ENCODE results near the gene PRM3. TPM values are rescaled to one million over a fixed set of nuclear protein-coding genes. Genes with fewer than 3 reads are reported as not detected.

PRM3 gene
- polyA plus RNA-seq, 1 donor from 2014 or later, result not detected

- TF ChIP-seq REST (IDR thresholded peaks at IDR 0.05; ENCODE audit: borderline replicate concordance) (no peak), MXI1 (conservative IDR thresholded peaks at IDR 0.05; ENCODE audit: poor library complexity, severe bottlenecking) (no peak), SMC3 (conservative IDR thresholded peaks at IDR 0.05; ENCODE audit: poor library complexity) (no peak), RAD21 (conservative IDR thresholded peaks at IDR 0.05) (no peak), TAF1 (IDR thresholded peaks at IDR 0.05; ENCODE audit: low read depth) (no peak), POLR2AphosphoS5 (IDR thresholded peaks at IDR 0.05) (no peak), EZH2 (IDR thresholded peaks at IDR 0.05; ENCODE audit: borderline replicate concordance, insufficient read depth, low read length, poor library complexity, severe bottlenecking) (no peak), EP300 (conservative IDR thresholded peaks at IDR 0.05; ENCODE audit: poor library complexity, severe bottlenecking) (no peak)
- TF ChIP-seq, protein P1, sequence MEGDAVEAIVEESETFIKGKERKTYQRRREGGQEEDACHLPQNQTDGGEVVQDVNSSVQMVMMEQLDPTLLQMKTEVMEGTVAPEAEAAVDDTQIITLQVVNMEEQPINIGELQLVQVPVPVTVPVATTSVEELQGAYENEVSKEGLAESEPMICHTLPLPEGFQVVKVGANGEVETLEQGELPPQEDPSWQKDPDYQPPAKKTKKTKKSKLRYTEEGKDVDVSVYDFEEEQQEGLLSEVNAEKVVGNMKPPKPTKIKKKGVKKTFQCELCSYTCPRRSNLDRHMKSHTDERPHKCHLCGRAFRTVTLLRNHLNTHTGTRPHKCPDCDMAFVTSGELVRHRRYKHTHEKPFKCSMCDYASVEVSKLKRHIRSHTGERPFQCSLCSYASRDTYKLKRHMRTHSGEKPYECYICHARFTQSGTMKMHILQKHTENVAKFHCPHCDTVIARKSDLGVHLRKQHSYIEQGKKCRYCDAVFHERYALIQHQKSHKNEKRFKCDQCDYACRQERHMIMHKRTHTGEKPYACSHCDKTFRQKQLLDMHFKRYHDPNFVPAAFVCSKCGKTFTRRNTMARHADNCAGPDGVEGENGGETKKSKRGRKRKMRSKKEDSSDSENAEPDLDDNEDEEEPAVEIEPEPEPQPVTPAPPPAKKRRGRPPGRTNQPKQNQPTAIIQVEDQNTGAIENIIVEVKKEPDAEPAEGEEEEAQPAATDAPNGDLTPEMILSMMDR (IDR thresholded peaks at IDR 0.05; ENCODE audit: poor library complexity, severe bottlenecking), result no peak
- no peaks in the 10 kb centered on the region for H3F3A ChIP-seq (ENCODE audit: insufficient read depth, low read length, poor library complexity, severe bottlenecking)
- no peak overlapping the region for H3K4me2 ChIP-seq (ENCODE audit: low read length)
- no peaks in the 10 kb centered on the region for H3K9me2 ChIP-seq (ENCODE audit: insufficient read depth, low read length)
- no peak overlapping the region for H3K4me3 ChIP-seq (ENCODE audit: low read length)
- H3K27me3 ChIP-seq (ENCODE audit: insufficient read depth, low read depth, low read length), result peaks cover 10% of the 10 kb centered on the region
- H3K79me2 ChIP-seq (replicated peaks; ENCODE audit: insufficient read depth, low read length), result no peaks in the 10 kb centered on the region
- H4K20me1 ChIP-seq (ENCODE audit: insufficient read depth), result no peaks in the 10 kb centered on the region
- no peak overlapping the region for H3K27ac ChIP-seq (ENCODE audit: low read length)
- H3K9me3 ChIP-seq (ENCODE audit: low read length), result no peaks in the 10 kb centered on the region
- no peaks in the 10 kb centered on the region for H3K36me3 ChIP-seq (ENCODE audit: insufficient read depth, low read length)
- no peak overlapping the region for H3K9ac ChIP-seq (ENCODE audit: low read length)
- H2AFZ ChIP-seq (ENCODE audit: low read depth, low read length), result no peak overlapping the region
These were observed 24.0 kb downstream of the PRM3 start for GRCh38 chr16:11249233-11250061.

DNA sequence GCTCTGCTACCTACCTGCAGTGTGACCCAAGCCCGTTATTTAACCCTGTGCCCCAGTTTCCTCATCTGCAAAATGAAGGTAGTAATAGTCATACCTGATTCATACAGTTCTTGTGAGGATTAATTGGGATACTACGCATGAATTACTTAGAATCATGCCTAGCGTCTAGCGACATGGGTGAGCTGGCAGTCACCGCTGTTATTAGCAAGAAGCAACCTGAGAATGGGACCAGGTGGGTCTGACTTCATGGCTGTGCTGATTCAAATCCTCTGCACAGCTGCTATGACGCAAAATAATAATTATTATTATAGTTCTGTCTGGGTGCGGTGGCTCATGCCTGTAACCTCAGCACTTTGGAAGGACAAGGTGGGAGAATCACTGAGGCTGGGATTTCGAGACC lies 25.3 kb downstream of the PRM3 start:
- Histone ChIP-seq H3K9me3 (ENCODE audit: low read length) (no peaks in the 10 kb centered on the region), H3F3A (ENCODE audit: insufficient read depth, low read length, poor library complexity, severe bottlenecking) (no peaks in the 10 kb centered on the region), H3K27ac (ENCODE audit: low read length) (no peak overlapping the region), H3K9ac (ENCODE audit: low read length) (no peak overlapping the region), H2AFZ (ENCODE audit: low read depth, low read length) (no peak overlapping the region), H3K36me3 (ENCODE audit: insufficient read depth, low read length) (no peaks in the 10 kb centered on the region), H3K4me2 (ENCODE audit: low read length) (no peak overlapping the region), H3K79me2 (replicated peaks; ENCODE audit: insufficient read depth, low read length) (no peaks in the 10 kb centered on the region), H4K20me1 (ENCODE audit: insufficient read depth) (no peaks in the 10 kb centered on the region), H3K4me3 (ENCODE audit: low read length) (no peak overlapping the region), H3K9me2 (ENCODE audit: insufficient read depth, low read length) (no peaks in the 10 kb centered on the region), H3K27me3 (ENCODE audit: insufficient read depth, low read depth, low read length) (no peaks in the 10 kb centered on the region)
- no peak for TF ChIP-seq EZH2 (IDR thresholded peaks at IDR 0.05; ENCODE audit: borderline replicate concordance, insufficient read depth, low read length, poor library complexity, severe bottlenecking)
- TF ChIP-seq MXI1 (conservative IDR thresholded peaks at IDR 0.05; ENCODE audit: poor library complexity, severe bottlenecking), result no peak
- no peak for TF ChIP-seq POLR2AphosphoS5 (IDR thresholded peaks at IDR 0.05)
- TF ChIP-seq RAD21 (conservative IDR thresholded peaks at IDR 0.05), result no peak
- TF ChIP-seq, protein P1 (IDR thresholded peaks at IDR 0.05; ENCODE audit: poor library complexity, severe bottlenecking), result no peak
- no peak for TF ChIP-seq REST (IDR thresholded peaks at IDR 0.05; ENCODE audit: borderline replicate concordance)
- TF ChIP-seq TAF1 (IDR thresholded peaks at IDR 0.05; ENCODE audit: low read depth), result no peak
- no peak for TF ChIP-seq SMC3 (conservative IDR thresholded peaks at IDR 0.05; ENCODE audit: poor library complexity)
- TF ChIP-seq EP300 (conservative IDR thresholded peaks at IDR 0.05; ENCODE audit: poor library complexity, severe bottlenecking), result no peak
